Adrenal gland (tissue), 12 donors: ENCODE data around the gene HMCES. TPM values are rescaled to one million over a fixed set of nuclear protein-coding genes. Genes with fewer than 3 reads are reported as not detected.

Experiments used
- DNase-seq, 7 donors: peaks; one replicate each; pipeline ENCODE4 v3.0.0-alpha.2; 2019 to 2020
- H3K27ac ChIP-seq, 5 donors: fragments of 200-600 bp; sonication (generic) in 4 of 5; 1 replicate in 3 of 5; 2 replicates in 2 of 5; pipeline versions ENCODE4 v1.5.1 to v1.8.0; 2016 to 2020; ENCODE audit warnings: mild to moderate bottlenecking in 1 of 5
- H3K27me3 ChIP-seq: fragments of 200-600 bp; 2 replicates; pipeline ENCODE4 v1.8.0; 2021
- H3K36me3 ChIP-seq, 2 donors: fragments of 200-600 bp; replicated peaks in 1 of 2; 1 replicate in 1 of 2; 2 replicates in 1 of 2; pipeline versions ENCODE4 v1.5.1 to v1.8.0; 2018 to 2022
- H3K4me1 ChIP-seq, 2 donors: fragments of 200-600 bp; replicated peaks in 1 of 2; 1 replicate in 1 of 2; 2 replicates in 1 of 2; pipeline versions ENCODE4 v1.5.1 to v1.8.0; 2018 to 2021
- H3K4me3 ChIP-seq, 4 donors: fragments of 200-600 bp; sonication (generic) in 3 of 4; one replicate each; pipeline ENCODE4 v1.5.1; 2016 to 2018
- H3K9me3 ChIP-seq, 3 donors: fragments of 200-600 bp; sonication (generic) in 1 of 3; replicated peaks in 1 of 3; 1 replicate in 2 of 3; 2 replicates in 1 of 3; pipeline versions ENCODE4 v1.5.1 to v1.8.0; 2016 to 2021
- POLR2A ChIP-seq, 2 donors: fragments of 450-650 bp; IDR thresholded peaks; one replicate each; pipeline ENCODE4 v1.6.1; 2017; ENCODE audit warnings: antibody characterized with exemption in 2 of 2, mild to moderate bottlenecking in 2 of 2, moderate library complexity in 1 of 2
- WGBS, 4 donors: extraction: QIAGEN DNeasy Blood & Tissue Kit in 2 of 4; methylation state at CpG; one replicate each; pipeline versions ENCODE4 v1.1.5 to v1.1.7; 2013 to 2017; 5-methylcytosine and 5-hydroxymethylcytosine counted together
- intact Hi-C, 2 donors: fragments of 100-400 bp; cut with DNase I; formaldehyde crosslinking; loops; one replicate each; pipeline versions ENCODE4 v1.14.1 to v1.15.0; 2022 to 2023
- polyA plus RNA-seq, 3 donors: library from polyadenylated mRNA; stranded (reverse); fragments of 200-250 nt in 2 of 3; fragments of 350-450 nt in 1 of 3; fragmentation: Illumina TruSeq in 1 of 3; extraction: RNeasy Lipid Tissue Mini Kit (QIAGEN cat#74804) in 1 of 3; gene quantifications; one replicate each; pipeline ENCODE4 v1.2.3, GENCODE V29; 2013 to 2014
- total RNA-seq, 9 donors: library from RNA; depleted of rRNA in 4 of 9; stranded (reverse); fragments of >200 nt in 4 of 9; fragments of 120-200 nt in 1 of 9; fragmentation: NEBNext Ultra II Directional in 1 of 9; extraction: Animal tissue kit (Norgen Biotek cat#: 25700) in 1 of 9; gene quantifications; one replicate each; pipeline versions ENCODE4 v1.1.0 to v1.2.4, GENCODE V29; 2013 to 2023
- TF ChIP-seq, protein P1 (sequence below), 6 experiments: fragments of 450-650 bp in 4 of 6; fragments of 200-600 bp in 2 of 6; sonication (generic) in 1 of 6; IDR thresholded peaks; 1 replicate in 5 of 6; 2 replicates in 1 of 6; pipeline versions ENCODE4 v1.5.1 to v1.8.0; 2016 to 2021; ENCODE audit warnings: antibody characterized with exemption in 6 of 6, mild to moderate bottlenecking in 2 of 6, moderate library complexity in 1 of 6
- donor health status: healthy with polysubstance abuse.
- donor health status: Bipolar disorder and iron deficiency.
- donor health status: DM: yes; HTN: yes; CAD: no.
- donor health status: DM: no; HTN: no; CAD: no.
- donor health status: DM: no; HTN: no; CAD: no.
- donor health status: DM: yes; HTN: yes; CAD: no.

Gene HMCES
- total and polyA plus RNA-seq, 12 donors = 16.0 to 39.7 (median 23.7) TPM

DNA sequence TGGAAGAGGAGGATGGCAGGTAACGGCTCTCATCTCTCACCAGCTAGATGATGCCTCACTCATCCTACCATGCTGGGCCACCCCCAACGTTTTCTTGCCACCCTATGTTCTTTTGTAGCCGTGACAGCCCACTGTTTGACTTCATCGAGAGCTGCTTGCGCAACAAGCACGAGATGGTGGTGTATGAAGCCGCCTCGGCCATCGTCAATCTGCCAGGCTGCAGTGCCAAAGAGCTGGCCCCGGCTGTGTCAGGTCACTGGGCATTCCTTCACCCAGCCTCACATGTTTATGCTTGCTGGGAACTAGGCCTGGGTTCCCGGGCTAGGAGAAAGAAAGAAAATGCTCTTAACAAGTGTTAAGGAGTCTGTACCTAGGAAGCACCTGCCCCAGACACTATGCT is 21.1 kb upstream of the HMCES start:
- Histone ChIP-seq H3K4me3 (no peak overlapping the region), H3K4me1 (no peaks in the 10 kb centered on the region), H3K27me3 (no peaks in the 10 kb centered on the region), H3K9me3 (no peaks in the 10 kb centered on the region), H3K27ac (no peak overlapping the region), H3K36me3 (peaks cover 0 to 100% of the 10 kb centered on the region in 2 donors)
- no peak for DNase-seq
- intact Hi-C loops = loop anchor here in 1 of 2 donors (10.0 kb wide), 1 partner anchor 203 kb away; no protein-coding TSS in a partner anchor
- TF ChIP-seq, protein P1, sequence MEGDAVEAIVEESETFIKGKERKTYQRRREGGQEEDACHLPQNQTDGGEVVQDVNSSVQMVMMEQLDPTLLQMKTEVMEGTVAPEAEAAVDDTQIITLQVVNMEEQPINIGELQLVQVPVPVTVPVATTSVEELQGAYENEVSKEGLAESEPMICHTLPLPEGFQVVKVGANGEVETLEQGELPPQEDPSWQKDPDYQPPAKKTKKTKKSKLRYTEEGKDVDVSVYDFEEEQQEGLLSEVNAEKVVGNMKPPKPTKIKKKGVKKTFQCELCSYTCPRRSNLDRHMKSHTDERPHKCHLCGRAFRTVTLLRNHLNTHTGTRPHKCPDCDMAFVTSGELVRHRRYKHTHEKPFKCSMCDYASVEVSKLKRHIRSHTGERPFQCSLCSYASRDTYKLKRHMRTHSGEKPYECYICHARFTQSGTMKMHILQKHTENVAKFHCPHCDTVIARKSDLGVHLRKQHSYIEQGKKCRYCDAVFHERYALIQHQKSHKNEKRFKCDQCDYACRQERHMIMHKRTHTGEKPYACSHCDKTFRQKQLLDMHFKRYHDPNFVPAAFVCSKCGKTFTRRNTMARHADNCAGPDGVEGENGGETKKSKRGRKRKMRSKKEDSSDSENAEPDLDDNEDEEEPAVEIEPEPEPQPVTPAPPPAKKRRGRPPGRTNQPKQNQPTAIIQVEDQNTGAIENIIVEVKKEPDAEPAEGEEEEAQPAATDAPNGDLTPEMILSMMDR (IDR thresholded peaks at IDR 0.05) = no peak
- no peak for TF ChIP-seq POLR2A (IDR thresholded peaks at IDR 0.05)
- 81 to 94% (median 85%) methylated on average over 4 to 11 of the region's 11 CpGs for WGBS, 4 donors

DNA sequence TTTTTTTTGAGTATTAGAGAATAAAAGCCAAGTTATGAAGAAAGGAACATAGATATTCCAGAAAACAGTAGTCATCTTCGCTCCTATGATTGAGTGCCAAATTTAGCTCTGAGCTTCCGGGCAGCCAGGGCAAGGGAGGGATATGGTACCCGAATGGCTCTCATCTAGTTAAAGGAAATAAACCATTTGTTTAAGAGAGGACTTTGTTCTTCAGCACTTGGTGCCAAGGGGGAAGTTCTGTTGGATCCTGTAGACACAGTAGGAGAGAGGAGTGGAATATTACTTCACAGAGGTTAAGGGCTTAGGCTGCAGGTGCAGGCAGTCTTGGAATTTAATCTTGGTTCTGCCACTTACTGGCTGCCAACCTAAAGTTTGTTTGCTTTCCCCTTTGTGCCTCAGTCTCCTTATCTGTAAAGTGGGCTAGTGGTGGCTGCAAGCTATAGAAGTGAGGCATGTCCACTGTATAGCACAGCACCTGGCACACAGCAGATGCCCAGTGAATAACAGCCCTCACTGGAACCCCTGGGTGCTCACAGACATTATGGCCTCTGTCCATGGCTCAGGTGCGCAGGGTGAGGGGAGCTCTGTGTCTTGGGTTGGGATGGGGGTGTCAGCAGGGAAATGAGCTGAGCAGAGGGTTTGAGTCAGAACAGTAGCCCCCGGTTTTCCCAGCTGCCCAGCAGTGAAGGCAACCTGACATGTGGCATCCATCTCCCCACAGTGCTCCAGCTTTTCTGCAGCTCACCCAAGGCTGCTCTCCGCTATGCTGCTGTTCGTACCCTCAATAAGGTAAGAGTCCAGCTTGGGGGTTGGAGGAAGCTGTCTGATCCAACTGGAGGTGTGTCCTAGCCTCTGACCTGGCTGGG is 18.8 kb upstream of the HMCES start:
- no peaks in the 10 kb centered on the region for H3K4me1 ChIP-seq
- peaks cover 0 to 100% of the 10 kb centered on the region in 2 donors for H3K36me3 ChIP-seq
- no peak for DNase-seq
- H3K27ac ChIP-seq = no peak overlapping the region
- TF ChIP-seq, protein P1 (IDR thresholded peaks at IDR 0.05) = no peak
- TF ChIP-seq POLR2A (IDR thresholded peaks at IDR 0.05) = no peak
- 82 to 93% (median 88%) methylated on average over 3 to 7 of the region's 7 CpGs for WGBS, 4 donors
- H3K27me3 ChIP-seq = no peaks in the 10 kb centered on the region
- no peak overlapping the region for H3K4me3 ChIP-seq
- no peaks in the 10 kb centered on the region for H3K9me3 ChIP-seq
- intact Hi-C loops = loop anchor here in 1 of 2 donors (10.0 kb wide), 1 partner anchor 205 kb away; no protein-coding TSS in a partner anchor

DNA sequence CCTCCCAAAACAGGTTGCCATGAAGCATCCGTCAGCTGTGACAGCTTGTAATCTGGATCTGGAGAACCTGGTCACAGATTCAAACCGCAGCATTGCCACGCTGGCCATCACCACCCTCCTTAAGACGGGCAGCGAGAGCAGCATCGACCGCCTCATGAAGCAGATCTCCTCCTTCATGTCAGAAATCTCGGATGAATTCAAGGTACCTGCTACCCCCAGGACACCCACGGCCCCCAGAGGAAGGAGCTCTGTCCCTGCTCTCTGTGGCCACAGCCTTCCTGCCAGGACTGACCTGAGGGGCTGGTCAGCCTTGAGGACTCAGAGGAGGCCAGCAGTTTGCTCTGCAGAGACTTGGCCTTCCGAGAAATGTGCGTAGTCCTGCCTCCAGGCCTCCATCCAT is 18.1 kb upstream of the HMCES start:
- Histone ChIP-seq H3K27ac (no peak overlapping the region), H3K36me3 (peaks cover 0 to 100% of the 10 kb centered on the region in 2 donors), H3K27me3 (no peaks in the 10 kb centered on the region), H3K4me1 (no peaks in the 10 kb centered on the region), H3K4me3 (no peak overlapping the region), H3K9me3 (no peaks in the 10 kb centered on the region)
- 93 to 97% (median 94%) methylated on average over 3 to 11 of the region's 11 CpGs for WGBS, 4 donors
- no peak for DNase-seq
- TF ChIP-seq, protein P1 (IDR thresholded peaks at IDR 0.05) = no peak
- TF ChIP-seq POLR2A (IDR thresholded peaks at IDR 0.05) = no peak
- intact Hi-C loops = no loop called here

- no peak for DNase-seq
- Histone ChIP-seq H3K9me3 (no peaks in the 10 kb centered on the region), H3K36me3 (peaks cover 0 to 100% of the 10 kb centered on the region in 2 donors), H3K4me1 (no peaks in the 10 kb centered on the region), H3K27ac (no peak overlapping the region), H3K27me3 (no peaks in the 10 kb centered on the region), H3K4me3 (no peak overlapping the region)
- 97 to 99% (median 98%) methylated on average over 3 of the region's 3 CpGs for WGBS, 4 donors
- intact Hi-C loops = no loop called here
- TF ChIP-seq, protein P1 (IDR thresholded peaks at IDR 0.05) = no peak
- TF ChIP-seq POLR2A (IDR thresholded peaks at IDR 0.05) = no peak
These were observed 16.8 kb upstream of the HMCES start for GRCh38 chr3:129261894-129262293.
